HepG2 (cell line): ENCODE results near the gene SEL1L2. TPM values are rescaled to one million over a fixed set of nuclear protein-coding genes. Genes with fewer than 3 reads are reported as not detected.
A peak's percentile ranks its signal among the peaks of the same experiment; 100 is the strongest.

Experiments
- ELK4 ChIP-seq: sonication (generic); formaldehyde crosslinking; IDR thresholded peaks from 2 replicates; pipeline ENCODE4 v1.9.0; 2021; ENCODE audit warnings: missing genetic modification reagents, borderline replicate concordance
- HCFC1 ChIP-seq: fragments of 150-350 bp; IDR thresholded peaks from 2 replicates; pipeline ENCODE4 v1.6.1; 2014; ENCODE audit warnings: low read depth, low read length
- HNF1A ChIP-seq, 2 experiments: sonication (generic) in 1 of 2; formaldehyde crosslinking in 1 of 2; IDR thresholded peaks; 2 replicates each; pipeline versions ENCODE4 v1.4.0 to v1.6.1; 2016 to 2020; ENCODE audit warnings: borderline replicate concordance in 1 of 2, low read depth in 1 of 2, mild to moderate bottlenecking in 1 of 2, missing genetic modification reagents in 1 of 2
- MED1 ChIP-seq: sonication (generic); formaldehyde crosslinking; IDR thresholded peaks from 2 replicates; pipeline ENCODE4 v1.4.0; 2020; ENCODE audit warnings: missing genetic modification reagents
- POGK ChIP-seq: sonication (generic); formaldehyde crosslinking; conservative IDR thresholded peaks from 2 replicates; pipeline ENCODE4 v1.8.0; 2022; ENCODE audit warnings: mild to moderate bottlenecking, moderate library complexity, missing genetic modification reagents
- RBM22 ChIP-seq: fragments of 200-400 bp; formaldehyde crosslinking; optimal IDR thresholded peaks from 2 replicates; pipeline ENCODE3; 2017; ENCODE audit warnings: mild to moderate bottlenecking, low read length, moderate library complexity
- RFX5 ChIP-seq: IDR thresholded peaks from 2 replicates; pipeline ENCODE4 v1.6.1; 2011; ENCODE audit warnings: low read depth, low read length, improper control_type of control experiment
- ZBTB49 ChIP-seq: sonication (generic); formaldehyde crosslinking; IDR thresholded peaks from 2 replicates; pipeline ENCODE4 v1.4.0; 2020; ENCODE audit warnings: missing genetic modification reagents, borderline replicate concordance
- ZNF564 ChIP-seq: sonication (generic); formaldehyde crosslinking; IDR thresholded peaks from 2 replicates; pipeline ENCODE4 v1.8.1; 2023; ENCODE audit warnings: mild to moderate bottlenecking, missing genetic modification reagents
- ZNF724P ChIP-seq: sonication (generic); formaldehyde crosslinking; IDR thresholded peaks from 2 replicates; pipeline ENCODE4 v1.8.0; 2022; ENCODE audit warnings: missing genetic modification reagents, borderline replicate concordance
- polyA plus RNA-seq, 8 experiments: library from polyadenylated mRNA; depleted of rRNA in 3 of 8; stranded (reverse) in 7 of 8; unstranded in 1 of 8; fragments of >200 nt; fragmentation: Illumina TruSeq in 4 of 8; extraction: Trizol in 4 of 8; gene quantifications; 2 replicates each; pipeline versions ENCODE4 v1.2.1 to v1.2.3, GENCODE V29; 2011 to 2016; ENCODE audit warnings: low read depth in 4 of 8, missing spikeins in 1 of 8, mixed read lengths in 1 of 8; ENCODE audit not compliant: insufficient read depth in 1 of 8
- total RNA-seq, 5 experiments: library from RNA; depleted of rRNA; stranded (reverse); fragments of >200 nt; fragmentation: Illumina TruSeq; extraction: Trizol; gene quantifications; 2 replicates each; pipeline ENCODE4 v1.2.3, GENCODE V29; 2016; ENCODE audit warnings: low read depth in 1 of 5
- TF ChIP-seq, protein P1 (sequence below): IDR thresholded peaks from 2 replicates; pipeline ENCODE4 v1.6.1; 2016
- TF ChIP-seq, protein P2 (sequence below): IDR thresholded peaks from 2 replicates; pipeline ENCODE4 v1.6.1; 2016; ENCODE audit warnings: low read depth
- TF ChIP-seq, protein P3 (sequence below): sonication (generic); formaldehyde crosslinking; IDR thresholded peaks from 2 replicates; pipeline ENCODE4 v1.5.0; 2020; ENCODE audit warnings: missing genetic modification reagents, mild to moderate bottlenecking, borderline replicate concordance

The SEL1L2 gene
- total and polyA plus RNA-seq, 2 of the 13 experiments (the other 11 are each of a cell fraction or from before 2014, with no cell fraction given): not detected

- TF ChIP-seq, protein P1, sequence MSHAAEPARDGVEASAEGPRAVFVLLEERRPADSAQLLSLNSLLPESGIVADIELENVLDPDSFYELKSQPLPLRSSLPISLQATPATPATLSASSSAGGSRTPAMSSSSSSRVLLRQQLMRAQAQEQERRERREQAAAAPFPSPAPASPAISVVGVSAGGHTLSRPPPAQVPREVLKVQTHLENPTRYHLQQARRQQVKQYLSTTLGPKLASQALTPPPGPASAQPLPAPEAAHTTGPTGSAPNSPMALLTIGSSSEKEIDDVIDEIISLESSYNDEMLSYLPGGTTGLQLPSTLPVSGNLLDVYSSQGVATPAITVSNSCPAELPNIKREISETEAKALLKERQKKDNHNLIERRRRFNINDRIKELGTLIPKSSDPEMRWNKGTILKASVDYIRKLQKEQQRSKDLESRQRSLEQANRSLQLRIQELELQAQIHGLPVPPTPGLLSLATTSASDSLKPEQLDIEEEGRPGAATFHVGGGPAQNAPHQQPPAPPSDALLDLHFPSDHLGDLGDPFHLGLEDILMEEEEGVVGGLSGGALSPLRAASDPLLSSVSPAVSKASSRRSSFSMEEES (CRISPR knock-in tag): peak; percentile 59; the same call in 1 of the 2 replicates
- TF ChIP-seq RFX5 (no peak), POGK (CRISPR knock-in tag) (peak; percentile 39; the same call in 1 of the 2 replicates), HCFC1 (no peak), ELK4 (CRISPR knock-in tag) (no peak), ZNF724P (no peak), HNF1A (IDR thresholded peaks at IDR 0.05; ENCODE audit: low read depth) (no peak), HNF1A (CRISPR knock-in tag; IDR thresholded peaks at IDR 0.05; ENCODE audit: borderline replicate concordance) (peak; percentile 53; the same call in 1 of the 2 replicates), RBM22 (peak; percentile 79), ZNF564 (CRISPR knock-in tag) (peak; percentile 63; the same call in 1 of the 2 replicates), ZBTB49 (CRISPR knock-in tag) (peak; percentile 51; the same call in 1 of the 2 replicates), MED1 (peak; percentile 19; the same call in 1 of the 2 replicates)
- TF ChIP-seq, protein P2, sequence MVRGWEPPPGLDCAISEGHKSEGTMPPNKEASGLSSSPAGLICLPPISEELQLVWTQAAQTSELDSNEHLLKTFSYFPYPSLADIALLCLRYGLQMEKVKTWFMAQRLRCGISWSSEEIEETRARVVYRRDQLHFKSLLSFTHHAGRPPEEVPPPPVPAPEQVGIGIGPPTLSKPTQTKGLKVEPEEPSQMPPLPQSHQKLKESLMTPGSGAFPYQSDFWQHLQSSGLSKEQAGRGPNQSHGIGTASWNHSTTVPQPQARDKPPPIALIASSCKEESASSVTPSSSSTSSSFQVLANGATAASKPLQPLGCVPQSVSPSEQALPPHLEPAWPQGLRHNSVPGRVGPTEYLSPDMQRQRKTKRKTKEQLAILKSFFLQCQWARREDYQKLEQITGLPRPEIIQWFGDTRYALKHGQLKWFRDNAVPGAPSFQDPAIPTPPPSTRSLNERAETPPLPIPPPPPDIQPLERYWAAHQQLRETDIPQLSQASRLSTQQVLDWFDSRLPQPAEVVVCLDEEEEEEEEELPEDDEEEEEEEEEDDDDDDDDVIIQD (CRISPR knock-in tag): peak; percentile 77
- TF ChIP-seq, protein P3, sequence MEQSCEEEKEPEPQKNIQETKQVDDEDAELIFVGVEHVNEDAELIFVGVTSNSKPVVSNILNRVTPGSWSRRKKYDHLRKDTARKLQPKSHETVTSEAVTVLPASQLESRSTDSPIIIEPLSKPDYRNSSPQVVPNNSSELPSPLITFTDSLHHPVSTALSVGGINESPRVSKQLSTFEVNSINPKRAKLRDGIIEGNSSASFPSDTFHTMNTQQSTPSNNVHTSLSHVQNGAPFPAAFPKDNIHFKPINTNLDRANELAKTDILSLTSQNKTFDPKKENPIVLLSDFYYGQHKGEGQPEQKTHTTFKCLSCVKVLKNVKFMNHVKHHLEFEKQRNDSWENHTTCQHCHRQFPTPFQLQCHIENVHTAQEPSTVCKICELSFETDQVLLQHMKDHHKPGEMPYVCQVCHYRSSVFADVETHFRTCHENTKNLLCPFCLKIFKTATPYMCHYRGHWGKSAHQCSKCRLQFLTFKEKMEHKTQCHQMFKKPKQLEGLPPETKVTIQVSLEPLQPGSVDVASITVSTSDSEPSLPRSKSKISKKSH (CRISPR knock-in tag): peak; percentile 57; the same call in 1 of the 2 replicates
These were observed 189.7 kb downstream of the SEL1L2 start (continued) for GRCh38 chr20:13800728-13801134.
